CD14-positive monocyte (primary cell): ENCODE results near the gene NHERF2. TPM values are rescaled to one million over a fixed set of nuclear protein-coding genes. Genes with fewer than 3 reads are reported as not detected.

Source experiments
- DNase-seq, 3 donors: peaks; one replicate each; pipeline ENCODE4 v3.0.0-alpha.2; 2011 to 2022
- H2AFZ ChIP-seq: 2 replicates; pipeline ENCODE4 v1.6.0; 2012; ENCODE audit warnings: mild to moderate bottlenecking, low read depth, low read length, inconsistent platforms; ENCODE audit not compliant: insufficient read depth, poor library complexity, severe bottlenecking
- H3K27ac ChIP-seq, 2 donors: 1 replicate in 1 of 2; 2 replicates in 1 of 2; pipeline ENCODE4 v1.5.1; 2012 to 2013; ENCODE audit warnings: low read length in 2 of 2, control low read depth in 1 of 2, inconsistent platforms in 1 of 2, low read depth in 1 of 2, mild to moderate bottlenecking in 1 of 2
- H3K27me3 ChIP-seq, 2 donors: one replicate each; pipeline versions ENCODE4 v1.6.0 to v1.6.1; 2011 to 2013; ENCODE audit warnings: low read length in 2 of 2; ENCODE audit not compliant: control insufficient read depth in 2 of 2, insufficient read depth in 2 of 2
- H3K36me3 ChIP-seq, 2 donors: replicated peaks in 1 of 2; 1 replicate in 1 of 2; 2 replicates in 1 of 2; pipeline versions ENCODE4 v1.5.1 to v1.6.1; 2012 to 2013; ENCODE audit warnings: low read length in 2 of 2, control low read depth in 1 of 2, inconsistent platforms in 1 of 2, mild to moderate bottlenecking in 1 of 2; ENCODE audit not compliant: insufficient read depth in 2 of 2, control insufficient read depth in 1 of 2
- H3K4me1 ChIP-seq, 2 donors: 1 replicate in 1 of 2; 2 replicates in 1 of 2; pipeline versions ENCODE4 v1.5.1 to v1.6.1; 2012 to 2013; ENCODE audit warnings: low read length in 2 of 2, control low read depth in 1 of 2, inconsistent platforms in 1 of 2, mild to moderate bottlenecking in 1 of 2, moderate library complexity in 1 of 2; ENCODE audit not compliant: insufficient read depth in 2 of 2, control insufficient read depth in 1 of 2
- H3K4me2 ChIP-seq: replicated peaks from 2 replicates; pipeline ENCODE3; 2012; ENCODE audit warnings: low read length, moderate library complexity, mild to moderate bottlenecking; ENCODE audit not compliant: poor library complexity, severe bottlenecking; ENCODE audit errors: extremely low read depth
- H3K4me3 ChIP-seq, 3 experiments: fragments of 200-600 bp in 1 of 3; sonication (generic) in 1 of 3; replicated peaks in 1 of 3; 1 replicate in 2 of 3; 2 replicates in 1 of 3; pipeline ENCODE4 v1.5.1; 2011 to 2013; ENCODE audit warnings: low read length in 3 of 3, mild to moderate bottlenecking in 3 of 3, control low read depth in 2 of 3, low read depth in 2 of 3, inconsistent platforms in 1 of 3, moderate library complexity in 1 of 3
- H3K79me2 ChIP-seq: 2 replicates; pipeline ENCODE4 v1.6.0; 2012; ENCODE audit warnings: mild to moderate bottlenecking, control low read depth, inconsistent platforms, low read length, moderate library complexity; ENCODE audit not compliant: insufficient read depth
- H3K9ac ChIP-seq: 2 replicates; pipeline ENCODE4 v1.6.0; 2017; ENCODE audit warnings: low read length, mild to moderate bottlenecking; ENCODE audit not compliant: insufficient read depth, poor library complexity, severe bottlenecking
- H3K9me3 ChIP-seq, 2 donors: replicated peaks in 1 of 2; 1 replicate in 1 of 2; 2 replicates in 1 of 2; pipeline versions ENCODE4 v1.5.1 to v1.6.1; 2012 to 2013; ENCODE audit warnings: low read length in 2 of 2, control low read depth in 1 of 2; ENCODE audit not compliant: control insufficient read depth in 1 of 2, insufficient read depth in 1 of 2
- H4K20me1 ChIP-seq: 2 replicates; pipeline ENCODE4 v1.6.0; 2012; ENCODE audit warnings: mild to moderate bottlenecking, low read length, control low read depth, moderate library complexity; ENCODE audit not compliant: insufficient read depth
- H3K27ac Mint-ChIP-seq, 7 donors: one replicate each; pipeline ENCODE4 v1.8.0; 2020; ENCODE audit warnings: mild to moderate bottlenecking in 7 of 7, mixed read lengths in 7 of 7, moderate library complexity in 6 of 7, inconsistent platforms in 2 of 7
- H3K27me3 Mint-ChIP-seq, 3 donors: one replicate each; pipeline ENCODE4 v1.8.0; 2021 to 2022; ENCODE audit warnings: low read depth in 3 of 3, mild to moderate bottlenecking in 3 of 3, mixed read lengths in 3 of 3, moderate library complexity in 3 of 3, inconsistent platforms in 1 of 3
- H3K36me3 Mint-ChIP-seq, 2 donors: one replicate each; pipeline ENCODE4 v1.8.0; 2020; ENCODE audit warnings: mixed read lengths in 2 of 2, inconsistent platforms in 1 of 2, mild to moderate bottlenecking in 1 of 2
- H3K4me1 Mint-ChIP-seq: one replicate; pipeline ENCODE4 v1.8.0; 2020; ENCODE audit warnings: mild to moderate bottlenecking, mixed read lengths
- H3K4me3 Mint-ChIP-seq, 2 donors: one replicate each; pipeline ENCODE4 v1.8.0; 2020; ENCODE audit warnings: mild to moderate bottlenecking in 2 of 2, mixed read lengths in 2 of 2, moderate library complexity in 1 of 2
- H3K9me3 Mint-ChIP-seq, 7 donors: one replicate each; pipeline ENCODE4 v1.8.0; 2020 to 2022; ENCODE audit warnings: mixed read lengths in 7 of 7, mild to moderate bottlenecking in 6 of 7, moderate library complexity in 6 of 7, inconsistent platforms in 2 of 7
- CTCF ChIP-seq: fragments of 200-600 bp; IDR thresholded peaks from one replicate; pipeline ENCODE4 v1.8.0; 2022; ENCODE audit warnings: antibody characterized with exemption, mild to moderate bottlenecking
- whole genome bisulfite sequencing: methylation state at CpG from one replicate; pipeline ENCODE4 v1.1.5; 2013; ENCODE audit warnings: missing lambda C conversion rate; ENCODE audit not compliant: insufficient coverage; 5-methylcytosine and 5-hydroxymethylcytosine counted together
- intact Hi-C, 2 donors: fragments of 100-400 bp; cut with micrococcal nuclease; formaldehyde crosslinking; loops; one replicate each; pipeline versions ENCODE4 v1.15.0 to v1.15.1; 2023
- polyA plus RNA-seq, 3 donors: library from polyadenylated mRNA; depleted of rRNA in 1 of 3; unstranded in 2 of 3; stranded (reverse) in 1 of 3; fragments of 300-500 nt in 2 of 3; fragments of >200 nt in 1 of 3; fragmentation: Illumina TruSeq in 2 of 3; gene quantifications; 1 replicate in 2 of 3; 2 replicates in 1 of 3; pipeline ENCODE4 v1.2.3, GENCODE V29; 2012 to 2021

Gene NHERF2
- polyA plus RNA-seq, 3 donors, result 0.66 to 8.2 (median 0.78) TPM

GRCh38 chr16:1980030-1980769, 46.5 kb upstream of the NHERF2 start:
- intact Hi-C loops, result no loop called here
- Mint-ChIP-seq H3K9me3 (peaks cover 0 to 12% (median 5%) of the 10 kb centered on the region in 7 donors), H3K4me3 (peak overlapping the region in 1 of 2 donors; percentile 89), H3K27me3 (peaks cover 46 to 63% (median 52%) of the 10 kb centered on the region in 3 donors), H3K36me3 (peaks cover 37 to 43% of the 10 kb centered on the region in 2 donors), H3K27ac (no peak overlapping the region), H3K4me1 (peaks cover 14% of the 10 kb centered on the region)
- H3K4me2 ChIP-seq, result no peak overlapping the region
- no peaks in the 10 kb centered on the region for H3K79me2 ChIP-seq
- DNase-seq, result no peak
- H2AFZ ChIP-seq, result no peak overlapping the region
- no peak for TF ChIP-seq CTCF
- H3K27me3 ChIP-seq, result peaks cover 30 to 48% of the 10 kb centered on the region in 2 donors
- peaks cover 17 to 24% of the 10 kb centered on the region in 2 donors for H3K4me1 ChIP-seq
- no peak overlapping the region for H3K27ac ChIP-seq
- no peak overlapping the region for H3K4me3 ChIP-seq
- peaks cover 0 to 17% of the 10 kb centered on the region in 2 donors for H3K9me3 ChIP-seq
- 8% methylated on average over 44 of the region's 53 CpGs for WGBS
- peaks cover 33 to 36% of the 10 kb centered on the region in 2 donors for H3K36me3 ChIP-seq
- peaks cover 8% of the 10 kb centered on the region for H4K20me1 ChIP-seq
- no peak overlapping the region for H3K9ac ChIP-seq

- Histone ChIP-seq H3K27me3 (peaks cover 30 to 48% of the 10 kb centered on the region in 2 donors), H3K4me3 (no peak overlapping the region), H3K4me1 (peaks cover 20 to 28% of the 10 kb centered on the region in 2 donors), H2AFZ (no peak overlapping the region), H3K36me3 (peaks cover 31 to 35% of the 10 kb centered on the region in 2 donors), H4K20me1 (peaks cover 8% of the 10 kb centered on the region), H3K4me2 (no peak overlapping the region), H3K79me2 (no peaks in the 10 kb centered on the region), H3K9me3 (peaks cover 0 to 17% of the 10 kb centered on the region in 2 donors), H3K27ac (no peak overlapping the region), H3K9ac (no peak overlapping the region)
- 32% methylated on average over 16 of the region's 16 CpGs for WGBS
- DNase-seq, result no peak
- peaks cover 46 to 63% (median 52%) of the 10 kb centered on the region in 3 donors for H3K27me3 Mint-ChIP-seq
- peak overlapping the region in 1 of 2 donors; percentile 89 for H3K4me3 Mint-ChIP-seq
- peaks cover 0 to 12% (median 5%) of the 10 kb centered on the region in 7 donors for H3K9me3 Mint-ChIP-seq
- TF ChIP-seq CTCF, result no peak
- intact Hi-C loops, result no loop called here
- peak overlapping the region in 1 of 7 donors; percentile 81 for H3K27ac Mint-ChIP-seq
- H3K4me1 Mint-ChIP-seq, result peaks cover 18% of the 10 kb centered on the region
- peaks cover 33 to 41% of the 10 kb centered on the region in 2 donors for H3K36me3 Mint-ChIP-seq
Measured at GRCh38 chr16:1980770-1981087, 46.0 kb upstream of the NHERF2 start.
